Neutrophil (primary cell): Measurements from ENCODE around the gene CREBBP.

Source experiments
- H3K27ac ChIP-seq: fragments of 200-600 bp; sonication (generic); 2 replicates; pipeline ENCODE4 v1.5.1; 2016; ENCODE audit warnings: mild to moderate bottlenecking, moderate library complexity
- H3K27me3 ChIP-seq: fragments of 200-600 bp; sonication (generic); 2 replicates; pipeline ENCODE4 v1.6.0; 2016; ENCODE audit warnings: mild to moderate bottlenecking
- H3K36me3 ChIP-seq: fragments of 200-600 bp; sonication (generic); 2 replicates; pipeline ENCODE4 v1.5.1; 2017
- H3K4me1 ChIP-seq, 2 experiments: fragments of 200-600 bp in 1 of 2; sonication (generic) in 1 of 2; 1 replicate in 1 of 2; 2 replicates in 1 of 2; pipeline versions ENCODE4 v1.5.1 to v1.6.1; 2013 to 2016; ENCODE audit warnings: low read depth in 1 of 2, low read length in 1 of 2, mild to moderate bottlenecking in 1 of 2, moderate library complexity in 1 of 2; ENCODE audit not compliant: control insufficient read depth in 1 of 2, insufficient read depth in 1 of 2
- H3K4me3 ChIP-seq, 2 experiments: fragments of 200-600 bp in 1 of 2; sonication (generic) in 1 of 2; 1 replicate in 1 of 2; 2 replicates in 1 of 2; pipeline ENCODE4 v1.5.1; 2013 to 2016; ENCODE audit warnings: low read depth in 1 of 2, low read length in 1 of 2, mild to moderate bottlenecking in 1 of 2, moderate library complexity in 1 of 2
- H3K9me3 ChIP-seq: fragments of 200-600 bp; sonication (generic); 2 replicates; pipeline ENCODE4 v1.5.1; 2016
- TF ChIP-seq, protein P1 (sequence below): fragments of 200-600 bp; sonication (generic); IDR thresholded peaks from 2 replicates; pipeline ENCODE4 v1.5.1; 2016; ENCODE audit warnings: antibody characterized with exemption

The CREBBP gene

GRCh38 chr16:3759736-3760135 lies 120.8 kb downstream of the CREBBP start:
- H3K4me3 ChIP-seq: no peak overlapping the region
- no peaks in the 10 kb centered on the region for H3K4me1 ChIP-seq
- no peaks in the 10 kb centered on the region for H3K9me3 ChIP-seq
- H3K27me3 ChIP-seq: no peaks in the 10 kb centered on the region
- no peak overlapping the region for H3K27ac ChIP-seq
- TF ChIP-seq, protein P1, sequence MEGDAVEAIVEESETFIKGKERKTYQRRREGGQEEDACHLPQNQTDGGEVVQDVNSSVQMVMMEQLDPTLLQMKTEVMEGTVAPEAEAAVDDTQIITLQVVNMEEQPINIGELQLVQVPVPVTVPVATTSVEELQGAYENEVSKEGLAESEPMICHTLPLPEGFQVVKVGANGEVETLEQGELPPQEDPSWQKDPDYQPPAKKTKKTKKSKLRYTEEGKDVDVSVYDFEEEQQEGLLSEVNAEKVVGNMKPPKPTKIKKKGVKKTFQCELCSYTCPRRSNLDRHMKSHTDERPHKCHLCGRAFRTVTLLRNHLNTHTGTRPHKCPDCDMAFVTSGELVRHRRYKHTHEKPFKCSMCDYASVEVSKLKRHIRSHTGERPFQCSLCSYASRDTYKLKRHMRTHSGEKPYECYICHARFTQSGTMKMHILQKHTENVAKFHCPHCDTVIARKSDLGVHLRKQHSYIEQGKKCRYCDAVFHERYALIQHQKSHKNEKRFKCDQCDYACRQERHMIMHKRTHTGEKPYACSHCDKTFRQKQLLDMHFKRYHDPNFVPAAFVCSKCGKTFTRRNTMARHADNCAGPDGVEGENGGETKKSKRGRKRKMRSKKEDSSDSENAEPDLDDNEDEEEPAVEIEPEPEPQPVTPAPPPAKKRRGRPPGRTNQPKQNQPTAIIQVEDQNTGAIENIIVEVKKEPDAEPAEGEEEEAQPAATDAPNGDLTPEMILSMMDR: no peak
- H3K36me3 ChIP-seq: peaks cover 97% of the 10 kb centered on the region

DNA sequence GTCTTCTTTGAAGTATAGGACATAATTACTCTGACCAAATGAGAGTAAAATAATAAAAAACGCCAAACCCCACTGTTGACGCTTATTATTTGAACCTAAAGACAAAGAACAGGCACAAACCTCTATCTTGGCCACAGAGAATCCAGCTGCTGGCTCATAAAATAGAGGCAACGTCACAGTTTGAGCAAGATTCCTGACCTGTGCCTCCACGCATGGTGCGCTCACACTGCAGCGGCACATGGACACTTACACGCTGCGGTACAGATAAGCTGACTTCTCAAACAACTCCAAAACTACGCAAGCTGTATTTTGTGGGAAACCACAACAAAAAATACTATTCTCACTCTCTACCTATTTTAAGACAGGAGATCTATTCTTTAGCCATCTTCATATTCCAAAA lies 124.4 kb downstream of the CREBBP start:
- no peaks in the 10 kb centered on the region for H3K4me1 ChIP-seq
- H3K9me3 ChIP-seq: no peaks in the 10 kb centered on the region
- peaks cover 94% of the 10 kb centered on the region for H3K36me3 ChIP-seq
- no peaks in the 10 kb centered on the region for H3K27me3 ChIP-seq
- TF ChIP-seq, protein P1: no peak
- no peak overlapping the region for H3K27ac ChIP-seq
- no peak overlapping the region for H3K4me3 ChIP-seq

DNA sequence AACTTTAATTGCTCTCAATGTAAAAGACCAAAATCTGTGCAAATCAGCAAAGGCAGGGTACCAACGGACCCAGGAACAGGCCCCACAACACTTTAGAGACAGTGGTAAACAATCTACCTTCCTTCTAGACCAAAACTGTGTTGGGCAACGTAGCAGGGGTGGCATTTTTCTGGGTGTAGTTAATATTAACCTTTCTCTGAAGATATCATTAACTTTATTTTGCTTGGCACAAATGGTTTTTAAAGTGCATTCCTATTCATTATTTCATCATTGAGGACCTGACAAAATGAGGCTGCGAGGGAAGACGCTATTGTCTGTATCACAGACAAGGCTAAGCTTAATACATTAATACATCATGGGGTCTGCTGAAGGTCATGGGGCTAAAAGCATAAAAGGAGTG lies 125.3 kb downstream of the CREBBP start:
- H3K27me3 ChIP-seq: no peaks in the 10 kb centered on the region
- H3K27ac ChIP-seq: no peak overlapping the region
- no peaks in the 10 kb centered on the region for H3K4me1 ChIP-seq
- no peaks in the 10 kb centered on the region for H3K9me3 ChIP-seq
- no peak overlapping the region for H3K4me3 ChIP-seq
- H3K36me3 ChIP-seq: peaks cover 95% of the 10 kb centered on the region
- TF ChIP-seq, protein P1: no peak

GRCh38 chr16:3754772-3755171 lies 125.7 kb downstream of the CREBBP start:
- Histone ChIP-seq H3K36me3 (peaks cover 95% of the 10 kb centered on the region), H3K27me3 (no peaks in the 10 kb centered on the region), H3K9me3 (no peaks in the 10 kb centered on the region), H3K27ac (no peak overlapping the region), H3K4me1 (no peaks in the 10 kb centered on the region), H3K4me3 (no peak overlapping the region)
- TF ChIP-seq, protein P1: no peak

GRCh38 chr16:3754081-3754703 lies 126.3 kb downstream of the CREBBP start:
- Histone ChIP-seq H3K36me3 (peaks cover 97% of the 10 kb centered on the region), H3K4me1 (no peaks in the 10 kb centered on the region), H3K4me3 (no peak overlapping the region), H3K27me3 (no peaks in the 10 kb centered on the region), H3K27ac (no peak overlapping the region), H3K9me3 (no peaks in the 10 kb centered on the region)
- TF ChIP-seq, protein P1: no peak
